Activated T-cell treated with anti-CD3 and anti-CD28 coated beads, Interleukin-2, amount 50 U/mL, for 48 hours (primary cell): ENCODE data around the gene ASF1B.

Source experiments
- DNase-seq, 2 experiments: peaks; one replicate each; pipeline ENCODE4 v3.0.0-alpha.2; 2020

ASF1B gene

DNA sequence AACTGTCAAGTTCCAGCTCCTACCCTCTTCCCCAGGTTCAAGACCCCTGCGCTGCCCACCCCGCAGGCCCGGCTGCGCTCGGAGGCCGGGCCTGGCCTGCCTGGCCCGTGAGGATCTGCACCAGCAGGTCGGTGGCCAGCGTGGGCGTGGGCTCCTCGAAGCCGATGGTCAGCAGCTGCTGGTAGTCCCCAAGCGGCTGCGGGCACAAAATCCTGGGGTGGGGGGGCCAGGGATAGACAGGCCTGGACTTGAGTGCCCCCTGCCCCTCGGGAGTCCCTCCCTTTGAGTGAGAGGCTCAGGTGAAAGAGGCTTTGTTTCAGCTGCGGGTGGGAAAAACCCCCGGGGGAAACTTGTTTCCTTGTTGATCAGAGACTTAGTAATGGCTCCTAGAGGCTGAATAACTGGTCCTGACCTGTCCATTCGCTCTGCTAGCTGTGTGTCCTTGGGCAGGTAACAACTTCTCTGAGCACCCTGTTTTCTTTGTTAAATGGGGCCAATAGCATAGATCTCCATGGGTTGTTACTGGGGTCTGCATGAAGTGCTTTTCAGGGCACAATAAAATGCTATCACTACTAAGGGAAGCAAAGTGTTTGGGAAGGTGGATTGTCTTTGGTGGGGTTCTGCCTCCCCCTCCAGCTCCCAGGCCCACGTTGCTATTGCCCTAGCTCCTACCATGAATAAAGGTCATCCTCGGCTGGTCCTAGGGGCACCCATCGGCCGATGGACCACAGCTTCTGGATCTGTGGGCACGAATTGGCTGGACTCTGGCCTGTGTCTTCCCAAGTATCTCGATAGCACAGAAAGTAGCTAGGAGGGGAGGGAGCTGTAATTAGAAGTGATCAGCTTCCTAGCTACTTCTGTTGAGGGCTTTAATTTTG, 54.4 kb downstream of the ASF1B start:
- DNase-seq = peak; percentile 38 to 50

DNA sequence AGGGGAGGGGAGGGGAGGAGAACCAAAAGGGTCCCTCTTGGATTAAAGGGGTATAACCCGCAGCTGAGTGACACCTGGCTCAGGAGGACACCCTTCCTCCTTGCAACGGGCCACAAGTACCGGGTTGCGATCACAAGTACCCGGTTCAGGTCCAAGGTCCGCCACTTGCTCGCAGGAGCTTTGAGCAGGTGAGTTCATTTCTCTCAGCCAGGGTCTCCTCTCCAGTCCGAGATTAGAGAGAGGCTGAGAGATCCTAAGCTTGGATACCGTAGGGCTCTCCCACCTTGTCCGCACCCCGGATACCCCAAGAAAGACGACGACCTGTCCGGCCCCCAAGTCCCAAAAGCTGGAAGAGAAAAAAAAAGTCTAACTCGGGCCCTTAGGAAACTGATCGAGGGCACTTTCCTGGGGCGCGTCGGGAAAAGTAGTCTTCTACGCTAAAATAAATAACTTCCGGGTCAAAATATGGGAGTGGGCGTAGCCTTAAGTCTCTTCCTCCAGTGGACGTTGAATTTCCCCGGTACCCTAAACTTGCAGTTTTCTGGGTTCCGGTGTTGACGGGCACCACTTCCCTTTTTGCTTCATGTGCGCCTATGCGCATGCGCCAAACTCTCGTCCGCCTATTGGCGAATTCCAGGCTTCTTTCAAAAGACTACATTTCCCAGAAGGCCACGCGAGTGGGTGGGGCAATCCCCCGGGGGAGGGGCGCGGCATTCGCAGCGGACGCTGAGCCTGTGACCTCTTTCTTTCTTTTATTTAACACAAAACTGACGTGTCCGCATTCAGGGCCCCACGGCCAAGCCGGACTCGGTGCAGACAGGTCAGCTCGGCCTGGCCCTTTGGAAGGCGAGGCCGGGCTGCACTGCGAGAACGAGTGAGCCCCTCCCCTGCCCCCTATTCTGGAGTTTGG, 55.2 kb downstream of the ASF1B start:
- peak; percentile 99 for DNase-seq

DNA sequence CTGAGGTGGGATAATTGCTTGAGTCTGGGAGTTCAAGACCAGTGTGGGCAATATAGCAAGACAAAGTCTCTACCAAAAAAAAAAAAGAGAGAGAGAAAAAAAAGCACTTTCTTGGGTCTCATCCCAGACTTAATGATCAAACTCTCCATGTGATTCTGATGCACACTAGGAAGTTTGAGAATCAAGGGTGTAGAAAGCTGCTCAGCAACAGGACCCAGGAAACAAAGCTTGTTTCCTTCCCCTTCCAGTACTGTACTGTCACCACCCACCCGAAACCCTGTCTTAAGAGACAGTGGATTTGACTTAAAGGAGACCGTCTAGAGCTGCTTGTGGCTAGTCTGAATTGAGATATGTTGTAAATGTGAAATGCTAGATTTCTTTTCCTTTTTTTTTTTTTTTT, 58.0 kb downstream of the ASF1B start:
- DNase-seq = no peak

DNA sequence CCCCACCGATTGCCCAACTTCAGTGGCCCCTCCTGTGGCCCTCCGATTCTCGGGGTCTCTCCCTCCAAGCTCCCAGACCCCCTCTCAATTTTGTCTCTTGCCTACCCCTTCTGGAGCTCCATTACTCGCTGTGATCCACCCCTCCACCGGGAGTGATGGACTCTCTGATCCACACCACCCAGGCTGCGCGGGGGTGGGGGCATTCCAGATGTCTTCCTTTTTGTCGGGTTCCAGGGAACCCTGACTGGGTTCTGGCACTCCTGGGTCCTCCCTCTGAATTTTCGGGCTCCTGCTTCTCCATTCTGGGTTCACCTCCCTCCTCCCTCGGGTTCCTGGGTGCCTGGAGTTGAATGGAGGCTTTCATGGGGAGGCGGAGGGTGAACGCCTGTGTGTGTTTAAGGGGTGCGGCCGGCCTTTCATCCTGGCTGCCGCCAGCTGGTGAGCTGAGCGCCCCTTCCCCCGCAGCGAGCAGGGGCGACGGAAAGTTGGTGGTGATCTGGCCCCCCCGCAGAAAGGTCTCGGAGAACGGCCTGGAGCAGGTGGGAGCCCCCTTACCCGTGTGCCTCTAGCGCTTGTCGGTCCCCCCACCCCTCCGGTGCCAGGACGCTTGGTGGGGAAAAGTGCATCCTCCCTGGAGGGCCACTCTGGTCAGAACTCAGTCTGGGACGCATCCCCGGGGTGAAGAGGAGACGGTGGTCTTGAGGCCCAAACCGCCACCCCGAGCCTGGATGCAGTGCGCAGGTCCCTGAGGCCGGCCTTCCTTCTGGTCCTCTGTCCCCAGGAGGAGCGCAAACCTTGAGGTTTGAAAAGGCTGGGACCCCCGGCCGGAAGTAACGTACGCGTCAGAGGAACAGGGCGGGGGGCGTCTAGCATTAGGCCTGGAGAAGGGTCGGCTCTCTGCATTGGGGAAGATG, 62.2 kb downstream of the ASF1B start:
- DNase-seq = peak; percentile 74

- DNase-seq = peak; percentile 82 to 88
Observed at GRCh38 chr19:14073261-14073924, 63.0 kb downstream of the ASF1B start.

- DNase-seq = peak; percentile 66 to 73
Observed at GRCh38 chr19:14072535-14073260, 63.7 kb downstream of the ASF1B start, which contains the start of gene MISP3. Gene MISP3 (plus strand): TSS chr19:14072786. CDS start chr19:14073310, 524 bp downstream.

GRCh38 chr19:14070268-14071050, 65.9 kb downstream of the ASF1B start:
- DNase-seq = no peak
